ENCODE results near the gene ZNF264.

The ZNF264 gene

GRCh38 chr19:57191141-57192076 lies at the start of gene ZNF264:
Gene ZNF264 (plus strand): TSS chr19:57191500. CDS start chr19:57191914, 414 bp downstream.
- TF ChIP-seq, protein P1, sequence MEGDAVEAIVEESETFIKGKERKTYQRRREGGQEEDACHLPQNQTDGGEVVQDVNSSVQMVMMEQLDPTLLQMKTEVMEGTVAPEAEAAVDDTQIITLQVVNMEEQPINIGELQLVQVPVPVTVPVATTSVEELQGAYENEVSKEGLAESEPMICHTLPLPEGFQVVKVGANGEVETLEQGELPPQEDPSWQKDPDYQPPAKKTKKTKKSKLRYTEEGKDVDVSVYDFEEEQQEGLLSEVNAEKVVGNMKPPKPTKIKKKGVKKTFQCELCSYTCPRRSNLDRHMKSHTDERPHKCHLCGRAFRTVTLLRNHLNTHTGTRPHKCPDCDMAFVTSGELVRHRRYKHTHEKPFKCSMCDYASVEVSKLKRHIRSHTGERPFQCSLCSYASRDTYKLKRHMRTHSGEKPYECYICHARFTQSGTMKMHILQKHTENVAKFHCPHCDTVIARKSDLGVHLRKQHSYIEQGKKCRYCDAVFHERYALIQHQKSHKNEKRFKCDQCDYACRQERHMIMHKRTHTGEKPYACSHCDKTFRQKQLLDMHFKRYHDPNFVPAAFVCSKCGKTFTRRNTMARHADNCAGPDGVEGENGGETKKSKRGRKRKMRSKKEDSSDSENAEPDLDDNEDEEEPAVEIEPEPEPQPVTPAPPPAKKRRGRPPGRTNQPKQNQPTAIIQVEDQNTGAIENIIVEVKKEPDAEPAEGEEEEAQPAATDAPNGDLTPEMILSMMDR (IDR thresholded peaks at IDR 0.05; ENCODE audit: extremely low read depth, insufficient read depth, missing control alignments): peak; percentile 11
- in situ Hi-C loops (cut with MboI; ENCODE audit: low pct_unique_long_range_greater_than_20kb, low sequenced_read_pairs, unreplicated experiment): no loop called here
- peak; percentile 93 for DNase-seq (ENCODE audit: low spot score)

DNA sequence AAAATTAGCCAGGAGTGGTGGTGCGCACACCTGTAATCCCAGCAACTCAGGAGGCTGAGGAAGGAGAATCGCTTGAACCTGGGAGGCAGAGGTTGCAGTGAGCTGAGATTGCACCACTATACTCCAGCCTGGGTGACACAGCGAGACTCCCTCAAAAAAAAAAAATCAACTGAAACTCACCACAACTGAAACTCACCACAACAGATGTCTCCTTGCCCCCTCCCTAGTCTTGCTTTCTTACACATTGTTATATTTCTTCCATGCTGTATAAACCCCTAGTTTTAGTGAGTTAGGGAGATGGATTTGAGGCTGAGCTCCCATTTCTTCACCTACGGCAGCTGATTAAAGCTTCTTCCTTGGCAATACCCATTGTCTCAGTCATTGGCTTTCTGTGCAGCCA lies 49.6 kb upstream of the ZNF264 start:
- in situ Hi-C loops (cut with MboI; ENCODE audit: low pct_unique_long_range_greater_than_20kb, low sequenced_read_pairs, unreplicated experiment): no loop called here
- no peak for DNase-seq (ENCODE audit: low spot score)
- TF ChIP-seq, protein P1 (IDR thresholded peaks at IDR 0.05; ENCODE audit: extremely low read depth, insufficient read depth, missing control alignments): no peak

- in situ Hi-C loops (cut with MboI; ENCODE audit: low pct_unique_long_range_greater_than_20kb, low sequenced_read_pairs, unreplicated experiment): no loop called here
- TF ChIP-seq, protein P1 (IDR thresholded peaks at IDR 0.05; ENCODE audit: extremely low read depth, insufficient read depth, missing control alignments): no peak
- DNase-seq (ENCODE audit: low spot score): no peak
Measured at GRCh38 chr19:57152921-57153320, 38.4 kb upstream of the ZNF264 start.

- no peak for DNase-seq (ENCODE audit: low spot score)
- in situ Hi-C loops (cut with MboI; ENCODE audit: low pct_unique_long_range_greater_than_20kb, low sequenced_read_pairs, unreplicated experiment): no loop called here
Measured at GRCh38 chr19:57161985-57162539, 29.2 kb upstream of the ZNF264 start.

GRCh38 chr19:57165846-57166245 lies 25.5 kb upstream of the ZNF264 start:
- no peak for DNase-seq (ENCODE audit: low spot score)
- in situ Hi-C loops (cut with MboI; ENCODE audit: low pct_unique_long_range_greater_than_20kb, low sequenced_read_pairs, unreplicated experiment): no loop called here
- TF ChIP-seq, protein P1 (IDR thresholded peaks at IDR 0.05; ENCODE audit: extremely low read depth, insufficient read depth, missing control alignments): no peak

More at GRCh38 chr19:57161985-57162539, 29.2 kb upstream of the ZNF264 start:
- TF ChIP-seq, protein P1 (IDR thresholded peaks at IDR 0.05; ENCODE audit: extremely low read depth, insufficient read depth, missing control alignments): no peak

- no peak for DNase-seq (ENCODE audit: low spot score)
- in situ Hi-C loops (cut with MboI; ENCODE audit: low pct_unique_long_range_greater_than_20kb, low sequenced_read_pairs, unreplicated experiment): no loop called here
- TF ChIP-seq, protein P1 (IDR thresholded peaks at IDR 0.05; ENCODE audit: extremely low read depth, insufficient read depth, missing control alignments): no peak
Measured at GRCh38 chr19:57167385-57167784, 23.9 kb upstream of the ZNF264 start, which contains the start of gene DUXA. Gene DUXA (minus strand): TSS chr19:57167485. CDS start chr19:57167443, 42 bp downstream.

Measured in GM13977 (cell line).